DMS53 (cell line): ENCODE data around the gene PCDHB5.
"Not testable (repeated sequence)": the region's sequence is repeated elsewhere in the genome, so short reads cannot be mapped to it uniquely, and the experiment has no call there.

Experiments
- DNase-seq: peaks from one replicate; lab custom pipeline; 2025; lab: John Stamatoyannopoulos, UW

Gene PCDHB5

DNA sequence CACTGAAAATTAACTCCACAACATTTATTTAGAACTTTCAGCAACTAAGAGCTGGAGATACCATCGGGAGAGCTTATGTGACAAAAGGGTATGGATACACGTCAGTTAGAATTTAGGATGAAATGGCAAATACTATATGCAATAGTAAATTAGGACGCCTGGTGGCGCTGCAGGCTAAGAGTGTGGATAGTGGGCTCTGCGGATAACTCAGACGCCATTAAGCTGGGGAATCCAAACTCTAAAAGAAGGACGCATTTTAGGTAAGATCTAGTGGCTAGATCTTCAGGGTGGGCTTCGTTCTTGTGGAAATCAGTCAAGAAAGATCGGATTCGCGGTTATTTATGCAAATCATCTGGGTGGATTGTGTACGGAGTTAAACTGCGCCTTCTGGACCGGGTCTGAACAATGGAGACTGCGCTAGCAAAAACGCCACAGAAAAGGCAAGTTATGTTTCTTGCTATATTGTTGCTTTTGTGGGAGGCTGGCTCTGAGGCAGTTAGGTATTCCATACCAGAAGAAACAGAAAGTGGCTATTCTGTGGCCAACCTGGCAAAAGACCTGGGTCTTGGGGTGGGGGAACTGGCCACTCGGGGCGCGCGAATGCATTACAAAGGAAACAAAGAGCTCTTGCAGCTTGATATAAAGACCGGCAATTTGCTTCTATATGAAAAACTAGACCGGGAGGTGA lies at the start of gene PCDHB5:
Gene PCDHB5, plus strand, starts transcription at position 177 of the 688 bp plus-strand sequence. Its CDS starts 229 bp downstream, at position 406.
- peak; percentile 75 for DNase-seq

DNA sequence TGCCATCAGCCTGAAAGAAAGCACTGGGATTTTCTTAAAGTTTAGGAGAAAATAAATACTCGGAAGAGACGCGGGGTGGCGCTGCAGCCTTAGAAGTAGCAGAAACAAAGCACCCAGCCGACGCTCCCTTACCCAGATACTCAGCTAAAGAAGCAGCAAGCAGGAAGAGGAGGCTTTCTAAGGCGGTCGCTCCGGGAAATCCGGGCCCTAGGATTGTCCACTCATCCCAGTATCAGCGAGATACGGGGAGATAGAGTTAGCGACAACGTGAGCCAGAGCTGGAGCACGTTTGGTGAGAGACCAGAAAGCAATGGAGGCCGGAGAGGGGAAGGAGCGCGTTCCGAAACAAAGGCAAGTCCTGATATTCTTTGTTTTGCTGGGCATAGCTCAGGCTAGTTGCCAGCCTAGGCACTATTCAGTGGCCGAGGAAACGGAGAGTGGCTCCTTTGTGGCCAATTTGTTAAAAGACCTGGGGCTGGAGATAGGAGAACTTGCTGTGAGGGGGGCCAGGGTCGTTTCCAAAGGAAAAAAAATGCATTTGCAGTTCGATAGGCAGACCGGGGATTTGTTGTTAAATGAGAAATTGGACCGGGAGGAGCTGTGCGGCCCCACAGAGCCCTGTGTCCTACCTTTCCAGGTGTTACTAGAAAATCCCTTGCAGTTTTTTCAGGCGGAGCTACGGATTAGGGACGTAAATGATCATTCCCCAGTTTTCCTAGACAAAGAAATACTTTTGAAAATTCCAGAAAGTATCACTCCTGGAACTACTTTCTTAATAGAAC lies 40.3 kb upstream of the PCDHB5 start, which contains the start of gene PCDHB2:
Gene PCDHB2, plus strand, starts transcription at position 135 of the 782 bp plus-strand sequence. Its CDS starts 176 bp downstream, at position 311.
- DNase-seq = peak; percentile 94

DNA sequence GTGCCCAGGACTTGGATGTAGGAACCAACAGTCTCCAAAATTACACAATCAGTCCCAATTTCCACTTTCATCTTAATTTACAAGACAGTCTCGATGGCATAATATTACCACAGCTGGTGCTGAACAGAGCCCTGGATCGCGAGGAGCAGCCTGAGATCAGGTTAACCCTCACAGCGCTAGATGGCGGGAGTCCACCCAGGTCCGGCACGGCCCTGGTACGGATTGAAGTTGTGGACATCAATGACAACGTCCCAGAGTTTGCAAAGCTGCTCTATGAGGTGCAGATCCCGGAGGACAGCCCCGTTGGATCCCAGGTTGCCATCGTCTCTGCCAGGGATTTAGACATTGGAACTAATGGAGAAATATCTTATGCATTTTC lies 39.8 kb upstream of the PCDHB5 start:
- DNase-seq = no peak

DNA sequence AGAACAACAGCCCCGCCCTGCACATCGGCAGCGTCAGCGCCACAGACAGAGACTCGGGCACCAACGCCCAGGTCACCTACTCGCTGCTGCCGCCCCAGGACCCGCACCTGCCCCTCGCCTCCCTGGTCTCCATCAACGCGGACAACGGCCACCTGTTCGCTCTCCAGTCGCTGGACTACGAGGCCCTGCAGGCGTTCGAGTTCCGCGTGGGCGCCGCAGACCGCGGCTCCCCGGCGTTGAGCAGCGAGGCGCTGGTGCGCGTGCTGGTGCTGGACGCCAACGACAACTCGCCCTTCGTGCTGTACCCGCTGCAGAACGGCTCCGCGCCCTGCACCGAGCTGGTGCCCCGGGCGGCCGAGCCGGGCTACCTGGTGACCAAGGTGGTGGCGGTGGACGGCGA lies 38.8 kb upstream of the PCDHB5 start:
- not testable (repeated sequence) for DNase-seq

DNA sequence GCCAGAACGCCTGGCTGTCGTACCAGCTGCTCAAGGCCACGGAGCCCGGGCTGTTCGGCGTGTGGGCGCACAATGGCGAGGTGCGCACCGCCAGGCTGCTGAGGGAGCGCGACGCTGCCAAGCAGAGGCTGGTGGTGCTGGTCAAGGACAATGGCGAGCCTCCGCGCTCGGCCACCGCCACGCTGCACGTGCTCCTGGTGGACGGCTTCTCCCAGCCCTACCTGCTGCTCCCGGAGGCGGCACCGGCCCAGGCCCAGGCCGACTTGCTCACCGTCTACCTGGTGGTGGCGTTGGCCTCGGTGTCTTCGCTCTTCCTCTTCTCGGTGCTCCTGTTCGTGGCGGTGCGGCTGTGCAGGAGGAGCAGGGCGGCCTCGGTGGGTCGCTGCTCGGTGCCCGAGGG lies 38.4 kb upstream of the PCDHB5 start:
- DNase-seq = not testable (repeated sequence)

DNA sequence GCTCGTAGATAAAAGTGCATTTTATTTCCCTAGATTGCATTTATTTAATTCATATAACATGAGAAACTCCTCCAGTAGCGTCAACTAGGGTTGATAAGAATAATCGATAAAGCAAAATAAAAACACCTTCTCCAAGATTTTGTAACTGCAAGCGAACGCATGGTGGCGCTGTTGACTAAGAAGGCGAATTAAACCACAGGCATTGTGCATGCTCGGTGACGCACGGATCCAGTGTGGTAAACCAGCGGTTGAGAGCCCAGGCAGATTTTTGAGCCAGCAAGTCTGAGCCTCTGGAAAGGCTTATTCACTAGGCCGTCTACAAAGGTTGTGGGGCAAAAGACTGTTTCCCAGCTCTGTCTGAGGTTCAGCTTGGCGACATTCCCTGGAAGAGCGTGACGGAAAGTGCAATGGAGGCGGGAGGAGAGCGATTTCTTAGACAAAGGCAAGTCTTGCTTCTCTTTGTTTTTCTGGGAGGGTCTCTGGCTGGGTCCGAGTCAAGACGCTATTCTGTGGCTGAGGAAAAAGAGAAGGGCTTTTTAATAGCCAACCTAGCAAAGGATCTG lies 34.7 kb upstream of the PCDHB5 start, which contains the start of gene PCDHB3:
Gene PCDHB3, plus strand, starts transcription at position 231 of the 563 bp plus-strand sequence. Its CDS starts 177 bp downstream, at position 408.
- peak; percentile 72 for DNase-seq

DNA sequence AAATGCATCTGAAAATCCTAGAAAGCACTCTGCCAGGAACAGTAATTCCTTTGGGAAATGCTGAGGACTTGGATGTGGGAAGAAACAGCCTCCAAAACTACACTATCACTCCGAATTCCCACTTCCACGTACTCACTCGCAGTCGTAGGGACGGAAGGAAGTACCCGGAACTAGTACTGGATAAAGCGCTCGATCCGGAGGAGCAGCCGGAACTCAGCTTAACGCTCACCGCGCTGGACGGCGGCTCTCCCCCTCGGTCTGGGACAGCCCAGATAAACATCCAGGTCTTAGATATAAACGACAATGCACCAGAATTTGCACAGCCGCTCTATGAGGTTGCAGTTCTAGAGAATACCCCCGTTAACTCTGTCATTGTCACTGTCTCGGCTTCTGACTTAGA lies 33.9 kb upstream of the PCDHB5 start:
- no peak for DNase-seq

DNA sequence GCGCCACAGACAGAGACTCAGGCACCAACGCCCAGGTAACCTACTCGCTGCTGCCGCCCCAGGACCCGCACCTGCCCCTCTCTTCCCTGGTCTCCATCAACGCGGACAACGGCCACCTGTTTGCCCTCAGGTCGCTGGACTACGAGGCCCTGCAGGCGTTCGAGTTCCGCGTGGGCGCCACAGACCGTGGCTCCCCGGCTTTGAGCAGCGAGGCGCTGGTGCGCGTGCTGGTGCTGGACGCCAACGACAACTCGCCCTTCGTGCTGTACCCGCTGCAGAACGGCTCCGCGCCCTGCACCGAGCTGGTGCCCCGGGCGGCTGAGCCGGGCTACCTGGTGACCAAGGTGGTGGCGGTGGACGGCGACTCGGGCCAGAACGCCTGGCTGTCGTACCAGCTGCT lies 32.9 kb upstream of the PCDHB5 start:
- not testable (repeated sequence) for DNase-seq

DNA sequence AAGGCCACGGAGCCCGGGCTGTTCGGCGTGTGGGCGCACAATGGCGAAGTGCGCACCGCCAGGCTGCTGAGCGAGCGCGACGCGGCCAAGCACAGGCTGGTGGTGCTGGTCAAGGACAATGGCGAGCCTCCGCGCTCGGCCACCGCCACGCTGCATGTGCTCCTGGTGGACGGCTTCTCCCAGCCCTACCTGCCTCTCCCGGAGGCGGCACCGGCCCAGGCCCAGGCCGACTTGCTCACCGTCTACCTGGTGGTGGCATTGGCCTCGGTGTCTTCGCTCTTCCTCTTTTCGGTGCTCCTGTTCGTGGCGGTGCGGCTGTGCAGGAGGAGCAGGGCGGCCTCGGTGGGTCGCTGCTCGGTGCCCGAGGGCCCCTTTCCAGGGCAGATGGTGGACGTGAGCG lies 32.5 kb upstream of the PCDHB5 start:
- DNase-seq = not testable (repeated sequence)

DNA sequence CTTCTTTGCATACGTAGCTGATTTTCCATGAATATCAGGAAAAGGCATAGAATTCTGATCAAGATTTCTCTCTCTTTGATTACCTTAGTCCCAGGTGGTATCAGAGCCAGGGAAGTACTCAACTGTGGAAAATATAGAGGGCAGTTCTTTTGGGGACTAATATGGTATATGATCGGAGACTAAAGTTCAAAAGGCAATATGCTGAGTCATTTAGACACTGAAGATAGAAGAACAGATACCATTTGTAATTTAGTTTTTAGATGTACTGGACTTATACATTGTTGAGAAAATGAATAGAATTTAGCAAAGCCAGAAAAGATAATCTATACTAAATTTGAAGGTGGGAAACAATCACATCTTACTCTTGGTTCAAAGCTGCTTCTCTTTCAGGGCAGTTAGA lies 29.7 kb upstream of the PCDHB5 start:
- no peak for DNase-seq

DNA sequence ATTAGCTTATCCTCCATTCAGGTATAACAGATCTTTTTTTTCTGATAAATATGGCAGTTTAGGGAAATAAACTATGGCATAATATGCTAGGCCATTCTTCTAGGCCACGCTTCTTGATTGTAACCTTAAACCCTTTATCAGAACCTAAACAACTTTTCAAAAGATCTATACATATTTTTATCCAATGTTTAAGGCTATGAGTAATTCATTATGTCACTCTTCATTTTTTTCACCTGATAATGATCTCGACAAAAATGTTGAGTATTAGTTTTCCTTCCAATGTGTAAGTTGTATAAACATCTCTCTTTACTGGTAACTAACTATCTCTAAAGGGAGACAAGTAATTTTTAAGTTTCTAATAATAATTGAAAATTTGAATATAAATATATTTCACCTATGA lies 15.8 kb upstream of the PCDHB5 start:
- no peak for DNase-seq

DNA sequence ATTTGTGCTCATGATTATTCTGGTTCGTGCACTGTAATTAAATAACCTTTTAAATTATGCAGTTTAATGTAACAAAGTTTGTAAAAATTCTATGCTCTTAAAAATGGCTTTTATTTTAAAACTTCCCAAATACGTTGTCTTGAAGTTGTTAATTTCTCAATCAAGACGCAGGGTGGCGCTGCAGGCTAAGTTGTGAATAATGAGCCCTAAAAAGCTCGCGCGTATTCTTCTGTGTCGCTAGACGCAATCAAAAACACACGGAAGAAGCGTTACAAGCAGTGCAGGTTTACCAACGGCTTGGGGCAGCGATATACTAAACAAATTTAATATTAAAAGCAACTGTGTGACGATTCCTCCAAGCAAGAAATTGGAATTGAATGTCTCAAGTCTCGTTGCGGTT lies 13.4 kb upstream of the PCDHB5 start, which contains the start of gene PCDHB4:
Gene PCDHB4, plus strand, starts transcription at position 256 of the 400 bp plus-strand sequence. CDS start 181 bp downstream, outside the sequence.
- DNase-seq = peak; percentile 65

DNA sequence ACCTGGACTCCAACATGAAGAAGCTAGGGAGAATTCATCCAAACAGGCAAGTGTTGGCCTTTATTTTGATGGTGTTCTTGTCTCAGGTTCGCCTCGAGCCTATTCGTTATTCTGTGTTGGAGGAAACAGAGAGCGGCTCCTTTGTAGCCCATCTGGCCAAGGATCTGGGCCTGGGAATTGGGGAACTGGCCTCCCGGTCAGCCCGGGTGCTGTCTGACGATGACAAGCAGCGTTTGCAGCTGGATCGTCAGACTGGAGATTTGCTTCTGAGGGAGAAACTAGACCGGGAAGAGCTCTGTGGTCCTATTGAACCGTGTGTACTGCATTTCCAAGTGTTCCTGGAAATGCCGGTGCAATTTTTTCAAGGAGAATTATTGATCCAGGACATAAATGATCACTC lies 13.0 kb upstream of the PCDHB5 start:
- DNase-seq = peak; percentile 35

DNA sequence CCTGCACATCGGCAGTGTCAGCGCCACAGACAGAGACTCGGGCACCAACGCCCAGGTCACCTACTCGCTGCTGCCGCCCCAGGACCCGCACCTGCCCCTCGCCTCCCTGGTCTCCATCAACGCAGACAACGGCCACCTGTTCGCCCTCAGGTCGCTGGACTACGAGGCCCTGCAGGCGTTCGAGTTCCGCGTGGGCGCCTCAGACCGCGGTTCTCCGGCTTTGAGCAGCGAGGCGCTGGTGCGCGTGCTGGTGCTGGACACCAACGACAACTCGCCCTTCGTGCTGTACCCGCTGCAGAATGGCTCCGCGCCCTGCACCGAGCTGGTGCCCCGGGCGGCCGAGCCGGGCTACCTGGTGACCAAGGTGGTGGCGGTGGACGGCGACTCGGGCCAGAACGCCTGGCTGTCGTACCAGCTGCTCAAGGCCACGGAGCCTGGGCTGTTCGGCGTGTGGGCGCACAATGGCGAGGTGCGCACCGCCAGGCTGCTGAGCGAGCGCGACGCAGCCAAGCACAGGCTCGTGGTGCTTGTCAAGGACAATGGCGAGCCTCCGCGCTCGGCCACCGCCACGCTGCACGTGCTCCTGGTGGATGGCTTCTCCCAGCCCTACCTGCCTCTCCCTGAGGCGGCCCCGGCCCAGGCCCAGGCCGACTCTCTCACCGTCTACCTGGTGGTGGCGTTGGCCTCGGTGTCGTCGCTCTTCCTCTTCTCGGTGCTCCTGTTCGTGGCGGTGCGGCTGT lies 11.4 kb upstream of the PCDHB5 start:
- DNase-seq = not testable (repeated sequence)

DNA sequence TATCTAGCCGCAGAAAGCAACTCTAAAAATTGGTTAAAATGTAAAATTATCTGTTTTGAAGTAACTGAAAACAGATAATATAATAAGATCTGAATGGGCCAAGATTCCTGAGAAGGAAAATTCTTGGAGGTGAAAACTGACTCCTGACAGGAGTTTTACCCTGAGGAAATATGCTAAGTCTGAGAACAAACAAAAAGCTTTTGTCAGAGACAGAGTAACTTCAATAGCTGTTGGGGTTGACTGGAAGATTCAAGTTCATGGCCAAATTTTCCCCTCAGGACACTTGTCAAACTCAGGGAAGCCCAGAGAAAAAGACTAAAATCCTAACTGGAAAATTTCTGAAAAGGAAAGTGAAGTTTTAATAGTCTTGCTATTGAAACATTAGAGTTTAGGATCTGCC lies 7.7 kb upstream of the PCDHB5 start:
- DNase-seq = no peak

DNA sequence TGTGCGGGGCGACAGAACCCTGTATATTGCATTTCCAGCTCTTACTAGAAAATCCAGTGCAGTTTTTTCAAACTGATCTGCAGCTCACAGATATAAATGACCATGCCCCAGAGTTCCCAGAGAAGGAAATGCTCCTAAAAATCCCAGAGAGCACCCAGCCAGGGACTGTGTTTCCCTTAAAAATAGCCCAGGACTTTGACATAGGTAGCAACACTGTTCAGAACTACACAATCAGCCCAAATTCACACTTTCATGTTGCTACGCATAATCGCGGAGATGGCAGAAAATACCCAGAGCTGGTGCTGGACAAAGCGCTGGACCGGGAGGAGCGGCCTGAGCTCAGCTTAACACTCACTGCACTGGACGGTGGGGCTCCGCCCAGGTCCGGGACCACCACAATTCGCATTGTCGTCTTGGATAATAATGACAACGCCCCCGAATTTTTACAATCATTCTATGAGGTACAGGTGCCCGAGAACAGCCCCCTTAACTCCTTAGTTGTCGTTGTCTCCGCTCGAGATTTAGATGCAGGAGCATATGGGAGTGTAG lies 786 bp downstream of the PCDHB5 start:
- no peak for DNase-seq

DNA sequence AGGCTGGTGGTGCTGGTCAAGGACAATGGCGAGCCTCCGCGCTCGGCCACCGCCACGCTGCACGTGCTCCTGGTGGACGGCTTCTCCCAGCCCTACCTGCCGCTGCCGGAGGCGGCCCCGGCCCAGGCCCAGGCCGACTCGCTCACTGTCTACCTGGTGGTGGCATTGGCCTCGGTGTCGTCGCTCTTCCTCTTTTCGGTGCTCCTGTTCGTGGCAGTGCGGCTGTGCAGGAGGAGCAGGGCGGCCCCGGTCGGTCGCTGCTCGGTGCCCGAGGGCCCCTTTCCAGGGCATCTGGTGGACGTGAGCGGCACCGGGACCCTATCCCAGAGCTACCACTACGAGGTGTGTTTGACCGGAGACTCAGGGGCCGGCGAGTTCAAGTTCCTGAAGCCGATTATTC lies 2.3 kb downstream of the PCDHB5 start:
- not testable (repeated sequence) for DNase-seq

DNA sequence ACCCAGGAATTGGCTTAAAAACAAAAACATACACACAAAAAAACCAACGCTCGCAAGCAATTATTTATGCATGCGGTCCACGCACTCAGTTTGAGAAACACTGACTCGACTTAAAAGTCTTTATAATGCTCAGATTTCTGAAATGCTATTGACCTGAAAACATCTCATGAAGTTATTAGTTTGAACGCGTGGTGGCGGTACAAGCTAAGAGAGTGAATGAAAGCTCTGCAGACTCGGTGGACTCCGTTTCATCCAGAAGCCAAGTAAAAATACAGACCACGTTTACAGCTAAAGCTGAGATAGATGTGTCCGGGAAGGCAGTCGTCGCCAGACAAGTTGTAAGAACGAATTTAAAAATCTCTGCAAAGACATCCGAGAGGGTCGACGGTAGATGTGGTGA lies 14.8 kb downstream of the PCDHB5 start, which contains the start of gene PCDHB6:
Gene PCDHB6, plus strand, starts transcription at position 246 of the 400 bp plus-strand sequence. CDS start 201 bp downstream, outside the sequence.
- DNase-seq = peak; percentile 70

DNA sequence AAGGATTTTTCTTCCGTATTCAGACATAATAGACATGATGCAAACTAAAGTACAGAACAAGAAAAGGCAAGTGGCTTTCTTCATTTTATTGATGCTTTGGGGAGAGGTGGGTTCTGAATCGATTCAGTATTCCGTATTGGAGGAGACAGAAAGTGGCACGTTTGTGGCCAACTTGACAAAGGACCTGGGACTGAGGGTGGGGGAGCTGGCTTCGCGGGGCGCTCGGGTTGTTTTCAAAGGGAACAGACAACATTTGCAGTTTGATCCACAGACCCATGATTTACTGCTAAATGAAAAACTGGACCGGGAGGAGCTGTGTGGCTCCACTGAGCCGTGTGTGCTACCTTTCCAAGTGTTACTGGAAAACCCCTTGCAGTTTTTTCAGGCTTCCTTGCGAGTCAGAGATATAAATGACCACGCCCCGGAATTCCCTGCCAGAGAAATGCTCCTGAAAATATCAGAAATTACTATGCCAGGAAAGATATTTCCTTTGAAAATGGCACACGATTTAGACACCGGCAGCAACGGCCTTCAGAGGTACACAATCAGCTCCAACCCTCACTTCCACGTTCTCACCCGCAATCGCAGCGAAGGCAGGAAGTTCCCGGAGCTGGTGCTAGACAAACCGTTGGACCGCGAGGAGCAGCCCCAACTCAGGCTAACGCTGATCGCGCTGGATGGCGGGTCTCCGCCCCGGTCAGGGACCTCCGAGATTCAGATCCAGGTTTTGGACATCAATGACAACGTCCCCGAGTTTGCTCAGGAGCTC lies 15.4 kb downstream of the PCDHB5 start:
- peak; percentile 34 for DNase-seq

DNA sequence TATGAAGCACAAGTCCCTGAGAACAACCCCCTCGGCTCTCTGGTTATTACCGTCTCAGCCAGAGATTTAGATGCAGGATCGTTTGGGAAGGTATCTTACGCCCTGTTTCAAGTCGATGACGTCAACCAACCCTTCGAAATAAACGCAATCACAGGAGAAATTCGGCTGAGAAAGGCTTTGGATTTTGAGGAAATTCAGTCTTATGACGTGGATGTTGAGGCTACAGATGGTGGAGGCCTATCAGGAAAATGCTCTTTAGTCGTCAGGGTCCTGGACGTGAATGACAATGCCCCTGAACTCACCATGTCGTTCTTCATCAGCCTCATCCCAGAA lies 16.0 kb downstream of the PCDHB5 start:
- DNase-seq = peak; percentile 33

DNA sequence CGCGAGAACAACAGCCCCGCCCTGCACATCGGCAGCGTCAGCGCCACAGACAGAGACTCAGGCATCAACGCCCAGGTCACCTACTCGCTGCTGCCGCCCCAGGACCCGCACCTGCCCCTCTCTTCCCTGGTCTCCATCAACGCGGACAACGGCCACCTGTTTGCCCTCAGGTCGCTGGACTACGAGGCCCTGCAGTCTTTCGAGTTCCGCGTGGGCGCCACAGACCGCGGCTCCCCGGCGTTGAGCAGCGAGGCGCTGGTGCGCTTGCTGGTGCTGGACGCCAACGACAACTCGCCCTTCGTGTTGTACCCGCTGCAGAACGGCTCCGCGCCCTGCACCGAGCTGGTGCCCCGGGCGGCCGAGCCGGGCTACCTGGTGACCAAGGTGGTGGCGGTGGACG lies 16.6 kb downstream of the PCDHB5 start:
- not testable (repeated sequence) for DNase-seq
